ENCODE data around the gene ADM.

ADM gene

DNA sequence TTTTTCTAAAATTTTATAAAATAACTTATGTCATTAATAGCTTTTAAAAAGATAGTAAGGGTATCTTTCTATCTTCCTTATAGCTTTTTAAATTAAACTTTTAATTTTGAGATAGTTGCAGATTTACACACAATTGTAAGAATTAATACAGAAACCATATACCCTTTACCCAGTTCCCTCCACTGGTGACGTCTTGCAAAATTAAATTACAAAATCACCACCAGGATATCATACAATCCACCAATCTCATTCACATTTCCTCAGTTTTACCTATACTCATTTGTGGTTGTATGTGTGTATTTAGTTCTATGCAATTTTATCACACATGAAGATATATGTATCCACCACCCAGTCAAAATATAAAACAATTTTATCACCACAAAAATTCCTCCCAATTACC lies 20.9 kb upstream of the ADM start:
- DNase-seq (ENCODE audit: low read depth) = no peak
- TF ChIP-seq CTCF (IDR thresholded peaks at IDR 0.05; ENCODE audit: control insufficient read depth, extremely low read depth, insufficient read depth) = no peak
- H3K4me3 ChIP-seq (ENCODE audit: low read depth, low read length) = no peak overlapping the region

DNA sequence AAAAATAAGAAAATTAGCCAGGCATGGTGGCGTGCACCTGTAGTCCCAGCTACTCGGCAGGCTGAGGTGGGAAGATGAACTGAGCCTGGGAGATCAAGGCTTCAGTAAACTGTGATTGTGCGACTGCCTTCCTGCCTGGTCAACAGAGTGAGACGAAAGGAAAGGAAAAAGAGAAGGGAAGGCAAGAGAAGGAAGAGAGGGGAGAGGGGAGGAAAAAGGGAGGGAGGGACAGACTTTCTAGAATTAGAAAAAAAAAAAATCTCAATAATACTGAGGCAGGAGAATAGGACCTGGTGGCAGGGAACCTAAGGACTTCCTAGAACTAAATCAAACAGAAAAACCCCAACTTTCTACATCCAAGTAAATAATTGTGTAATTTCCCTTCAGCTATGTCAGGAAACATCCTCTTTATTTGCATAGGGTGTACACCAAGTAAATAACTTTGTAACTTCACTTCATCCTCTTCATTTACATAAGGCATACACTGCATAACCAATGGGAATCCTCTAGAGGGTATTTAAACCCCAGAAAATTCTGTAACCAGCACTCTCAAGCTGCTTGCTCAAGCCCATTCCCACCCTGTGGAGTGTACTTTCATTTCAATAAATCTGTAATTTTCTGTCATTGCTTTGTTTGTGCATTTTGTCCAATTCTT lies 19.6 kb upstream of the ADM start:
- no peak for TF ChIP-seq CTCF (IDR thresholded peaks at IDR 0.05; ENCODE audit: control insufficient read depth, extremely low read depth, insufficient read depth)
- no peak overlapping the region; the same call in 1 of the 2 replicates for H3K4me3 ChIP-seq (ENCODE audit: low read depth, low read length)
- DNase-seq (ENCODE audit: low read depth) = no peak

- TF ChIP-seq CTCF (IDR thresholded peaks at IDR 0.05; ENCODE audit: control insufficient read depth, extremely low read depth, insufficient read depth) = no peak
- no peak overlapping the region for H3K4me3 ChIP-seq (ENCODE audit: low read depth, low read length)
- no peak for DNase-seq (ENCODE audit: low read depth)
Measured at GRCh38 chr11:10287140-10287539, 17.7 kb upstream of the ADM start.

GRCh38 chr11:10287766-10288715 lies 16.8 kb upstream of the ADM start:
- DNase-seq (ENCODE audit: low read depth) = no peak
- TF ChIP-seq CTCF (IDR thresholded peaks at IDR 0.05; ENCODE audit: control insufficient read depth, extremely low read depth, insufficient read depth) = no peak
- H3K4me3 ChIP-seq (ENCODE audit: low read depth, low read length) = no peak overlapping the region

- no peak overlapping the region for H3K4me3 ChIP-seq (ENCODE audit: low read depth, low read length)
- TF ChIP-seq CTCF (IDR thresholded peaks at IDR 0.05; ENCODE audit: control insufficient read depth, extremely low read depth, insufficient read depth) = no peak
- DNase-seq (ENCODE audit: low read depth) = no peak
Measured at GRCh38 chr11:10288881-10289764, 15.8 kb upstream of the ADM start.

GRCh38 chr11:10289765-10290380 lies 15.0 kb upstream of the ADM start:
- no peak overlapping the region for H3K4me3 ChIP-seq (ENCODE audit: low read depth, low read length)
- DNase-seq (ENCODE audit: low read depth) = no peak
- no peak for TF ChIP-seq CTCF (IDR thresholded peaks at IDR 0.05; ENCODE audit: control insufficient read depth, extremely low read depth, insufficient read depth)

Measured in LNCaP clone FGC (cell line).